GM12892 (cell line): Measurements from ENCODE around the gene RETREG2.

Experiments
- POLR2AphosphoS5 ChIP-seq: IDR thresholded peaks from 2 replicates; pipeline ENCODE4 v1.6.1; 2011; ENCODE audit warnings: low read depth, low read length, control low read depth
- TAF1 ChIP-seq: IDR thresholded peaks from 2 replicates; pipeline ENCODE4 v1.6.1; 2011; ENCODE audit warnings: low read depth, mild to moderate bottlenecking, control low read depth, low read length, borderline replicate concordance

DNA sequence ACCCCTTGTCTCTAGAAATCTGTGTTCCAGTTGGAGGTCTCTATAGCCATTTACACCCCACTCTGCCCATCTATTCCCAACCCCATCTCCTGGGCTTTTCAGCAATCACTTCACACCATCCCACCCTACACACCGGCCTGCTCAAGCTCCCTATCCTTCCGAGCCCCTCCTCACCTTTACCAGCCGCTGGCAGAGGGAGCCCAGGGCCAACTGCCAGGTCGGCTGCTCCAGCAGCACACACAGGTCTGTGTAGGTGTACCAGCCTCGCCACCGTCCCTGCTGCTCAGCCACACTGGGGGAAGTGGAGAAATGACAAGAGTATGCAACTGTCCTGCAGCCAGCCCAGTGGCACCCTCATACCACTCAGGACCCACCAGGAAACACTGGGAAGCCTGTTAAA, 4.9 kb upstream of the RETREG2 start:
- TF ChIP-seq POLR2AphosphoS5 (no peak), TAF1 (no peak)
